GM12878 (cell line): Measurements from ENCODE around the gene XPNPEP1.

Experiments used
- BHLHE40 ChIP-seq, 2 experiments: fragments of 450-650 bp in 1 of 2; IDR thresholded peaks; 2 replicates each; pipeline ENCODE4 v1.6.1; 2011 to 2017; ENCODE audit warnings: low read depth in 2 of 2, borderline replicate concordance in 1 of 2, improper control_type of control experiment in 1 of 2, low read length in 1 of 2, mild to moderate bottlenecking in 1 of 2
- CBX5 ChIP-seq: sonication (generic); IDR thresholded peaks from 2 replicates; pipeline ENCODE4 v1.6.1; 2016; ENCODE audit warnings: low read depth, moderate library complexity, mild to moderate bottlenecking, inconsistent platforms
- ETV6 ChIP-seq, 2 experiments: fragments of 450-650 bp in 1 of 2; IDR thresholded peaks in 1 of 2; conservative IDR thresholded peaks in 1 of 2; 2 replicates each; pipeline ENCODE4 v1.6.1; 2014; ENCODE audit warnings: antibody characterized with exemption in 1 of 2, borderline replicate concordance in 1 of 2, low read depth in 1 of 2, mild to moderate bottlenecking in 1 of 2, moderate library complexity in 1 of 2
- NFIC ChIP-seq: IDR thresholded peaks from 2 replicates; pipeline ENCODE4 v1.6.1; 2012; ENCODE audit warnings: low read depth, mild to moderate bottlenecking, inconsistent platforms, low read length, moderate library complexity
- SMAD1 ChIP-seq: fragments of 450-650 bp; IDR thresholded peaks from 2 replicates; pipeline ENCODE4 v1.6.1; 2018; ENCODE audit warnings: mild to moderate bottlenecking, low read depth; ENCODE audit not compliant: partially characterized antibody
- SMARCA5 ChIP-seq: fragments of 450-650 bp; IDR thresholded peaks from 2 replicates; pipeline ENCODE4 v1.6.1; 2017; ENCODE audit warnings: mild to moderate bottlenecking
- SRF ChIP-seq, 2 experiments: IDR thresholded peaks; 2 replicates each; pipeline ENCODE4 v1.6.1; 2011; ENCODE audit warnings: low read depth in 2 of 2, low read length in 2 of 2, mild to moderate bottlenecking in 1 of 2, moderate library complexity in 1 of 2
- SUZ12 ChIP-seq: fragments of 200-600 bp; sonication (generic); IDR thresholded peaks from one replicate; pipeline ENCODE4 v1.6.1; 2018; ENCODE audit warnings: antibody characterized with exemption, mild to moderate bottlenecking; ENCODE audit not compliant: unreplicated experiment
- TF ChIP-seq, protein P1 (sequence below): fragments of 450-650 bp; IDR thresholded peaks from 2 replicates; pipeline ENCODE4 v1.6.1; 2017; ENCODE audit warnings: borderline replicate concordance

DNA sequence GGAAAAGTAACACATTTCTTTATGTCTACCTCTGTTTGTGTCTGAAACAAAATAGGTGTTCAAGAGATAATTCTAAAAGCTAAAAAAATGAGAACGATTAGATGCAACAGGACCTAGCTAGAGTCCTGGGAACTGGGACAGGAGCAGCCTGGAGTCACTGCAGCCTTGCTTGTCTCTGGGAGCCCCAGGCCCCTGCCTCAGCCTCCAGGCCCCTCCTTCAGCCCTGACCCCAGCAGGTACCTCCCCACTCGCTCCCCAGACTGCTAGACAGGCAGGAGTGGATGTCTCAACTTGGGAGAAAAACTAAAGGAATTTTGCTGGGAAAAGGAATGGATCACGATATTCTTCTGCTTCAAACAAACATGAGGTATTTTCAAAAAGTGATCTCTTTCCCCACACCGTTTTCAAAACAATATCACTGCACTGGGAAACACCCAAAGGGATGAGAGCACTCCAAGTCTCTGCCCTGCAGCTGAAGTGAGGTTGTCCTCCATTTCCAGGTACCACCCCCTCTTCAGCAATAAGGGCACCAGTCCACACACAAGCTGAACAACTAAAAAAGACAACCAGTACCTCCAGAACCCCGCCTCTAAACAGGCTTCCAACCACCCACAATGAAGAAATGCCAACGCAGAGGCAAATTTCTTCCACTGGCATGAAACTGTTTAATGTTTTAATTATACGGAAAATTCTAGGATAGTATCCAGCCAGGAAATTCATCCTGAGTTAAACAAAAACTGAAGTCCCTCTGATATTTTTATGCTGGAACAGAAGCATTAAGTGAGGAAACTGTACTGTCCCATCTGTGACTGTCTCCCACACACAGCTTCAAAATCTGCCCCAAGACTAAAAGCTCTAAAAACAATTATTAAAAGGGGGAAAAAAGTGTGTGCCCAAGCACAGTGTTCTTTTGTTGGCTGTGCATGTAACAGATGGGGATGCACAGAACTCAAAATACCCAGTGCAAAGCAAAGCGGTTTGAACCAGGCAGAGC, 47.2 kb downstream of the XPNPEP1 start:
- TF ChIP-seq, protein P1, sequence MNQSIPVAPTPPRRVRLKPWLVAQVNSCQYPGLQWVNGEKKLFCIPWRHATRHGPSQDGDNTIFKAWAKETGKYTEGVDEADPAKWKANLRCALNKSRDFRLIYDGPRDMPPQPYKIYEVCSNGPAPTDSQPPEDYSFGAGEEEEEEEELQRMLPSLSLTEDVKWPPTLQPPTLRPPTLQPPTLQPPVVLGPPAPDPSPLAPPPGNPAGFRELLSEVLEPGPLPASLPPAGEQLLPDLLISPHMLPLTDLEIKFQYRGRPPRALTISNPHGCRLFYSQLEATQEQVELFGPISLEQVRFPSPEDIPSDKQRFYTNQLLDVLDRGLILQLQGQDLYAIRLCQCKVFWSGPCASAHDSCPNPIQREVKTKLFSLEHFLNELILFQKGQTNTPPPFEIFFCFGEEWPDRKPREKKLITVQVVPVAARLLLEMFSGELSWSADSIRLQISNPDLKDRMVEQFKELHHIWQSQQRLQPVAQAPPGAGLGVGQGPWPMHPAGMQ = no peak
- TF ChIP-seq SUZ12 = no peak
- no peak for TF ChIP-seq SRF (IDR thresholded peaks at IDR 0.05; ENCODE audit: low read depth in 2 of 2, low read length in 2 of 2)
- no peak for TF ChIP-seq SMAD1
- no peak for TF ChIP-seq ETV6 (conservative IDR thresholded peaks at IDR 0.05 in 1 of 2, IDR thresholded peaks at IDR 0.05 in 1 of 2; ENCODE audit: borderline replicate concordance in 1 of 2, low read depth in 1 of 2)
- no peak for TF ChIP-seq NFIC
- TF ChIP-seq SMARCA5 = no peak
- TF ChIP-seq BHLHE40 (IDR thresholded peaks at IDR 0.05; ENCODE audit: borderline replicate concordance in 1 of 2, low read depth in 2 of 2, low read length in 1 of 2) = no peak
- TF ChIP-seq CBX5 = no peak
